Measurements from ENCODE around the gene RFXAP.

RFXAP gene

GRCh38 chr13:36817996-36818803, 822 bp upstream of the RFXAP start:
- DNase-seq (ENCODE audit: low spot score): peak; percentile 8

- DNase-seq (ENCODE audit: low spot score): peak; percentile 24
Measured at GRCh38 chr13:36819739-36820090, 693 bp downstream of the RFXAP start.

GRCh38 chr13:36820222-36820621, 1.2 kb downstream of the RFXAP start:
- DNase-seq (ENCODE audit: low spot score): no peak

- no peak for DNase-seq (ENCODE audit: low spot score)
Measured at GRCh38 chr13:36822785-36823184, 3.8 kb downstream of the RFXAP start.

- no peak for DNase-seq (ENCODE audit: low spot score)
Measured at GRCh38 chr13:36829753-36830152, 10.7 kb downstream of the RFXAP start.

- no peak for DNase-seq (ENCODE audit: low spot score)
Measured at GRCh38 chr13:36831291-36831690, 12.3 kb downstream of the RFXAP start.

- no peak for DNase-seq (ENCODE audit: low spot score)
Measured at GRCh38 chr13:36834299-36834698, 15.3 kb downstream of the RFXAP start.

- no peak for DNase-seq (ENCODE audit: low spot score)
Measured at GRCh38 chr13:36837354-36838092, 18.5 kb downstream of the RFXAP start.

GRCh38 chr13:36839281-36839680, 20.3 kb downstream of the RFXAP start:
- no peak for DNase-seq (ENCODE audit: low spot score)

GRCh38 chr13:36839981-36840380, 21.0 kb downstream of the RFXAP start:
- no peak for DNase-seq (ENCODE audit: low spot score)

- no peak for DNase-seq (ENCODE audit: low spot score)
Measured at GRCh38 chr13:36840718-36841250, 21.8 kb downstream of the RFXAP start.

GRCh38 chr13:36841391-36841790, 22.4 kb downstream of the RFXAP start:
- DNase-seq (ENCODE audit: low spot score): no peak

- no peak for DNase-seq (ENCODE audit: low spot score)
Measured at GRCh38 chr13:36847606-36848005, 28.6 kb downstream of the RFXAP start.

GRCh38 chr13:36848199-36848982, 29.4 kb downstream of the RFXAP start:
- peak; percentile 14 for DNase-seq (ENCODE audit: low spot score)

GRCh38 chr13:36850790-36851438, 31.9 kb downstream of the RFXAP start:
- DNase-seq (ENCODE audit: low spot score): no peak

GRCh38 chr13:36857253-36857652, 38.2 kb downstream of the RFXAP start:
- no peak for DNase-seq (ENCODE audit: low spot score)

- peak; percentile 12 for DNase-seq (ENCODE audit: low spot score)
Measured at GRCh38 chr13:36858290-36858689, 39.3 kb downstream of the RFXAP start.

GRCh38 chr13:36859259-36859658, 40.2 kb downstream of the RFXAP start:
- no peak for DNase-seq (ENCODE audit: low spot score)

- DNase-seq (ENCODE audit: low spot score): no peak
Measured at GRCh38 chr13:36862002-36862685, 43.1 kb downstream of the RFXAP start.

- no peak for DNase-seq (ENCODE audit: low spot score)
Measured at GRCh38 chr13:36862722-36863121, 43.7 kb downstream of the RFXAP start.

GRCh38 chr13:36865265-36865664, 46.2 kb downstream of the RFXAP start:
- no peak for DNase-seq (ENCODE audit: low spot score)

Data from germinal center (tissue), 1 donor.